Suprapubic skin (tissue), 4 donors: ENCODE results near the gene CSNK1A1L.

ENCODE experiments used
- CTCF ChIP-seq, 2 donors: fragments of 200-600 bp in 1 of 2; fragments of 450-650 bp in 1 of 2; sonication (generic) in 1 of 2; IDR thresholded peaks; one replicate each; pipeline ENCODE4 v1.5.1; 2016 to 2019; ENCODE audit warnings: antibody characterized with exemption in 2 of 2, mild to moderate bottlenecking in 1 of 2, moderate library complexity in 1 of 2
- EP300 ChIP-seq: sonication (generic); formaldehyde crosslinking; IDR thresholded peaks from one replicate; pipeline ENCODE4 v1.6.1; 2017; ENCODE audit warnings: antibody characterized with exemption
- POLR2A ChIP-seq, 2 donors: fragments of 450-650 bp; IDR thresholded peaks; one replicate each; pipeline ENCODE4 v1.6.1; 2017; ENCODE audit warnings: antibody characterized with exemption in 2 of 2, mild to moderate bottlenecking in 2 of 2, moderate library complexity in 2 of 2
- POLR2AphosphoS5 ChIP-seq, 3 donors: sonication (generic); formaldehyde crosslinking; IDR thresholded peaks; one replicate each; pipeline ENCODE4 v1.6.1; 2017; ENCODE audit warnings: antibody characterized with exemption in 3 of 3

- TF ChIP-seq CTCF (IDR thresholded peaks at IDR 0.05) (no peak), EP300 (no peak), POLR2A (IDR thresholded peaks at IDR 0.05) (no peak), POLR2AphosphoS5 (IDR thresholded peaks at IDR 0.05) (no peak)
These were observed 8.1 kb upstream of the CSNK1A1L start for GRCh38 chr13:37113534-37113933.
